DOHH2 (cell line): ENCODE measurements around the gene BCLAF3.

Experiments used
- CTCF ChIP-seq: fragments of 200-600 bp; sonication (generic); IDR thresholded peaks from one replicate; pipeline ENCODE4 v1.5.1; 2014; ENCODE audit warnings: antibody characterized with exemption, mild to moderate bottlenecking, low read depth, low read length; ENCODE audit not compliant: poor library complexity, severe bottlenecking
- EZH2phosphoT487 ChIP-seq: fragments of 200-600 bp; sonication (generic); IDR thresholded peaks from 2 replicates; pipeline ENCODE4 v1.6.1; 2017; ENCODE audit warnings: borderline replicate concordance, mild to moderate bottlenecking, antibody characterized with exemption, low read length, moderate library complexity, mixed read lengths

- TF ChIP-seq CTCF (no peak), EZH2phosphoT487 (no peak)
These were observed 24.8 kb downstream of the BCLAF3 start for GRCh38 chrX:19966056-19966455.
